ENCODE results near the gene C17orf100.
A peak's percentile ranks its signal among the peaks of the same experiment; 100 is the strongest.

C17orf100 gene

DNA sequence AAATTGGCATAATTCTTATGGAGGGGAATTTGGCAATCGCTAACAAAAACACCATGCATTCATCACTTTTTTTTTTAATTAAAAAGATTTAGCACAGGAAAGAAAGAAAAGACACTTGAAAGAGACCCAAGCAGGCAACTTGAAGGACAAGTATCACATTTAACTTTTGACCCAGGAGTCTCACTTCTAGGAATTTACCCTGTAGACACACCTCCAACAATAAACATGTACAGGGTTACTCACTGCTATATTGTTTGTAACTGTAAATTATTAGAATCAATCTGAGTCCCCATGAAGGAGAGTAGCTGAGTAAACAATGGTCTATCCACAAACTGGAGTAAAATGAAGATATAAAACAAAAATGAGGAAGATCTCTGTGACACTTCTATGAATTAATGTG is 21.2 kb upstream of the C17orf100 start:
- Histone ChIP-seq H3K9ac (no peak overlapping the region), H3K36me3 (peaks cover 94% of the 10 kb centered on the region), H3K9me3 (no peaks in the 10 kb centered on the region), H3K4me2 (no peak overlapping the region), H3K4me3 (no peak overlapping the region), H3K27me3 (no peaks in the 10 kb centered on the region), H4K20me1 (peaks cover 16% of the 10 kb centered on the region), H3K27ac (no peak overlapping the region), H3K4me1 (no peaks in the 10 kb centered on the region)
- no peak for TF ChIP-seq Cebpa-rat (IDR thresholded peaks at IDR 0.05)

- Histone ChIP-seq H3K9me3 (no peaks in the 10 kb centered on the region), H3K27ac (no peak overlapping the region), H4K20me1 (peaks cover 24% of the 10 kb centered on the region), H3K27me3 (no peaks in the 10 kb centered on the region), H3K4me3 (no peak overlapping the region), H3K4me1 (peaks cover under 1% of the 10 kb centered on the region; the same call in 1 of the 2 replicates), H3K36me3 (peaks cover 79% of the 10 kb centered on the region), H3K9ac (no peak overlapping the region), H3K4me2 (no peak overlapping the region)
- no peak for TF ChIP-seq Cebpa-rat (IDR thresholded peaks at IDR 0.05)
These were observed 19.0 kb upstream of the C17orf100 start for GRCh38 chr17:6632530-6632929.

- H3K27ac ChIP-seq: no peak overlapping the region
- no peaks in the 10 kb centered on the region for H3K9me3 ChIP-seq
- no peak overlapping the region for H3K4me3 ChIP-seq
- no peak for TF ChIP-seq Cebpa-rat (IDR thresholded peaks at IDR 0.05)
- H3K9ac ChIP-seq: no peak overlapping the region
- H3K36me3 ChIP-seq: peaks cover 72% of the 10 kb centered on the region
- H3K4me1 ChIP-seq: peaks cover 7% of the 10 kb centered on the region
- no peak overlapping the region for H3K4me2 ChIP-seq
- H3K27me3 ChIP-seq: no peaks in the 10 kb centered on the region
- peaks cover 29% of the 10 kb centered on the region for H4K20me1 ChIP-seq
These were observed 18.3 kb upstream of the C17orf100 start for GRCh38 chr17:6633263-6633662.

GRCh38 chr17:6636105-6636504 is 15.5 kb upstream of the C17orf100 start:
- H3K9ac ChIP-seq: no peak overlapping the region
- TF ChIP-seq Cebpa-rat (IDR thresholded peaks at IDR 0.05): no peak
- H3K27me3 ChIP-seq: no peaks in the 10 kb centered on the region
- H3K36me3 ChIP-seq: peaks cover 46% of the 10 kb centered on the region
- no peak overlapping the region for H3K27ac ChIP-seq
- H3K4me1 ChIP-seq: peaks cover 22% of the 10 kb centered on the region
- H3K4me2 ChIP-seq: no peak overlapping the region
- peaks cover 43% of the 10 kb centered on the region for H4K20me1 ChIP-seq
- no peaks in the 10 kb centered on the region for H3K9me3 ChIP-seq
- H3K4me3 ChIP-seq: no peak overlapping the region

- peaks cover 27% of the 10 kb centered on the region for H3K4me1 ChIP-seq
- TF ChIP-seq Cebpa-rat (IDR thresholded peaks at IDR 0.05): no peak
- H3K4me2 ChIP-seq: no peak overlapping the region
- H3K9me3 ChIP-seq: no peaks in the 10 kb centered on the region
- no peak overlapping the region for H3K4me3 ChIP-seq
- H3K36me3 ChIP-seq: peaks cover 39% of the 10 kb centered on the region
- H3K27ac ChIP-seq: no peak overlapping the region
- no peaks in the 10 kb centered on the region for H3K27me3 ChIP-seq
- H4K20me1 ChIP-seq: peaks cover 43% of the 10 kb centered on the region
- no peak overlapping the region for H3K9ac ChIP-seq
These were observed 14.7 kb upstream of the C17orf100 start for GRCh38 chr17:6636616-6637457.

DNA sequence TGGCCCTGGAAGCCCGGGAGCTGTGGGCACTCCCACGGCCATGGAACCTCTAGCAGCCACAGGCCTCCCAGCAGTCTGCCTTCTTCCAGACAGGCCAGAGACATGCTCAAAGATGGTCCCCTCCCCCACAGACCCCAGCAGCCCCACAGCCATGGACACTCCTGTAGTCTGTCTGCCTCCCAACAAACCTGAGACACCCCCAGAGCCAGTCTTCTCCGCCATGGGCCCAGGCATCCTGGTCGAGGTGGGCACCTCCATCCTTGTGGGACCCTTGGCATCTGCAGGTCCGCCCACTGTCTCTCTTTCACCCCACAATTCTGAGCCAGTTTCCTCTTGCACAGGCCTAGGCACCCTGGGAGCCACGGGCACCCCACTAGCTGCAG is 14.1 kb upstream of the C17orf100 start:
- no peak for TF ChIP-seq Cebpa-rat (IDR thresholded peaks at IDR 0.05)
- Histone ChIP-seq H3K4me1 (peaks cover 33% of the 10 kb centered on the region), H3K4me2 (no peak overlapping the region), H3K27ac (no peak overlapping the region), H4K20me1 (peaks cover 43% of the 10 kb centered on the region), H3K36me3 (peaks cover 33% of the 10 kb centered on the region), H3K9me3 (no peaks in the 10 kb centered on the region), H3K4me3 (no peak overlapping the region), H3K27me3 (no peaks in the 10 kb centered on the region), H3K9ac (no peak overlapping the region)

DNA sequence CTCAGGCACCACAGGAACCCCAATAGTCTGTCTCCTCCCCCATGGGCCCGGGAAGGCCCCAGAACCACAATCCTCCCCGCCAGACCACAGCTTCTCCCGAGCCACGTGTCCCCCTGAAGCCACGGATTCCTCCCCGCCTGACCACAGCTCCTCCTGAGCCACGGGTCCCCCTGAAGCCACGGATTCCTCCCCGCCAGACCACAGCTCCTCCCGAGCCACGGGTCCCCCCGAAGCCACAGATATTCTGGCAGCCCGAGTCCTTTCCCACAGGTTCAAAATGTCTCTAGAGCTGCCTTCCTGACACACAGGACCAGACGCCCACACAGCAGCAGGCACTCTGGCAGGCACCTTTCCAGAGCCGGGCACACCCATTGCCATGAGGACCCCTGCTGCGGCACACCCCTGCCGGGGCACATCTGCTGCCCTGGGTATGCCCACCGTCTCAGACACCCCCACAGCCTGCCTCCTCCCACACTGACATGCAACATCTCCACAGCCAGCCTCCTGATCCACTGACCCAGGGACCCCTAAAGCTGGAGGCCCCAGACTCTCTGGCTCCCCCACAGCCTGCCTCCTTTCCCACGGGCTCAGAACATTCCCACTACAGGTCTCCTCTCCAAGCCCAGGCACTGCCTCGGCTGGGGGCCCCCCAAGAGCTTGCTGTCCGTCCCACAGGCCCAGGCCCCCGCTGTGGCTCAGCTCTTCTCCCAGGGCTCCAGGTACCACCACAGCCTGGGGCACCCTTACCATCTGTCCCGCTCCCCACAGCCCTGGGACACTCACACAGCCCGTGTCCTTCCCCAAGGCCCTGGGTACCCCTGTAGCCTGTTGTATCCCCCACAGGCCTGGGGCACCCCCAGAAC is 13.3 kb upstream of the C17orf100 start:
- Histone ChIP-seq H3K27ac (no peak overlapping the region), H4K20me1 (peaks cover 45% of the 10 kb centered on the region), H3K9me3 (no peaks in the 10 kb centered on the region), H3K4me1 (peaks cover 36% of the 10 kb centered on the region), H3K4me3 (peak overlapping the region; percentile 97; the same call in 1 of the 2 replicates), H3K36me3 (peaks cover 28% of the 10 kb centered on the region), H3K4me2 (peak overlapping the region; percentile 96), H3K9ac (peak overlapping the region; percentile 87), H3K27me3 (no peaks in the 10 kb centered on the region)
- TF ChIP-seq Cebpa-rat (IDR thresholded peaks at IDR 0.05): no peak

GRCh38 chr17:6639014-6639585 is 12.5 kb upstream of the C17orf100 start:
- peaks cover 36% of the 10 kb centered on the region for H3K4me1 ChIP-seq
- TF ChIP-seq Cebpa-rat (IDR thresholded peaks at IDR 0.05): no peak
- H3K4me2 ChIP-seq: peak overlapping the region; percentile 96
- H3K9me3 ChIP-seq: no peaks in the 10 kb centered on the region
- H3K27ac ChIP-seq: peak overlapping the region; percentile 89
- peak overlapping the region; percentile 87 for H3K9ac ChIP-seq
- peaks cover 27% of the 10 kb centered on the region for H3K36me3 ChIP-seq
- H3K4me3 ChIP-seq: peak overlapping the region; percentile 97
- H3K27me3 ChIP-seq: no peaks in the 10 kb centered on the region
- H4K20me1 ChIP-seq: peaks cover 51% of the 10 kb centered on the region

DNA sequence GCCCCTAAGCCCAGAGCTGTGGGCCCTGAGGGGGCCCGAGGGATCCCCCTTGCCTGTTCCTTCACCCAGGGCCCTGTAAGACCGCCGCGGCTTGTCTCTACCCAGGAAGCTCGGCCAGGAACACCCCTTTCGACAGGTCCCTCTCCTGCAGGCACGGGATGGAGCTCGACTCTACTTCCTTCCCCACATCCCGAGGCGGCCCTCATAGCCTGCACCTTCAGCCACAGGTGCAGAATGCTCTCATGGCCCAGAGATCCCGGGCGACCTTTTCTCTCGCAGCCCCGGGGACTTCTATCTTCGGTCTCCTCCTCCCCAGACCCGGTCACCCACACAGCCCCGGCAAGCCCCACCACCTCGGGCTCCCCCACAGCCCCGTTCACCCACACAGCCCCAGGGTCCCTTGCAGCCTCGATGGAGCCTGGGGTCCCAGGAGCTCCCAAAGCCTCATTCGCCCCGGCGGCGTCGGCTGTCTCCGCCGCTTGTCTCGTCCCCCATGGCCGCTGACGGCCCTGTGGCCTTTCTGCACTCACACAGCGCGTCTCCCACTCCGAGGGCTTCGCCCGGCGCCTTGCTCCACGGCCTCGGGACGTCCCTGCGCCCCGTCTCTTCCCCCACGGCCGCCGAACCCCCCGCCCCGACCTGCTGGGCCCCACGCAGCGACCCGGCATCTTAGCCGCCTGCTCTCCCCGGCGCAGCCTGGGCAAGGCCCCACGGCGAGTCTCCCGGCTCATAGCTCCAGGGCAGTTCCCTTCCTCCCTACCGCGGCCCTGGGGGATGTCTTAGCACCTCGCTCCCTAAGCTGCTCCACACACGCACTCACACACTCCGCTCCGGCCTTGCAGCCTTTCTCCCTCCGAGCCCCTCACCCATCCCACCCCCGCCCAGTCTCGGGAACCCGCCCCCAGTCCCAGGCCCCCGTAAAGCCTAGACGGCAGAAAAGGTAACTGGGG is 11.7 kb upstream of the C17orf100 start:
- H3K36me3 ChIP-seq: peaks cover 27% of the 10 kb centered on the region
- H4K20me1 ChIP-seq: peaks cover 51% of the 10 kb centered on the region
- H3K4me2 ChIP-seq: peak overlapping the region; percentile 96
- H3K9ac ChIP-seq: peak overlapping the region; percentile 87
- no peaks in the 10 kb centered on the region for H3K9me3 ChIP-seq
- no peaks in the 10 kb centered on the region for H3K27me3 ChIP-seq
- TF ChIP-seq Cebpa-rat (IDR thresholded peaks at IDR 0.05): no peak
- peak overlapping the region; percentile 89 for H3K27ac ChIP-seq
- peak overlapping the region; percentile 97 for H3K4me3 ChIP-seq
- peaks cover 36% of the 10 kb centered on the region for H3K4me1 ChIP-seq

All from BLaER1 (cell line).